Measurements from ENCODE around the gene TDRD3.

The TDRD3 gene

DNA sequence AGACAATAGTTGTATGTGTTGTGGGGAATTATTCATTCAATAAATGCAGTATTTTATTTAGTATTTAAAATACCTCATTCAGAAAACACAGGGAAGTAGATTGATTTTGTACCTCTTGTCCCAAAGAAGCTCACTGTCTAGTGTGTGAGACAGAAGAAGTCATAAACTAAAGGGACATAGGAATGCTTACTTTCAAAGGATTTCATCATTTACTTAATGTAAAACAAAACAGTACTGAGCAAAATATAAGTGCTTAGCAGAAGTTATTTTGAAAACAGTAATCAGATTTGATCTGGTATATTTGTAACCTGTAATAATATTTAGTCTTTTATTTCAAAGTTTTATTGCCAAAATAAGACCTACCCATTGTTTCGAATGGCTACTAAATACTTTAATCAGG lies 117.9 kb downstream of the TDRD3 start:
- no peak for DNase-seq (ENCODE audit: low read depth)
- no peak overlapping the region for H3K4me3 ChIP-seq (ENCODE audit: low read depth, low read length)
- TF ChIP-seq, protein P1, sequence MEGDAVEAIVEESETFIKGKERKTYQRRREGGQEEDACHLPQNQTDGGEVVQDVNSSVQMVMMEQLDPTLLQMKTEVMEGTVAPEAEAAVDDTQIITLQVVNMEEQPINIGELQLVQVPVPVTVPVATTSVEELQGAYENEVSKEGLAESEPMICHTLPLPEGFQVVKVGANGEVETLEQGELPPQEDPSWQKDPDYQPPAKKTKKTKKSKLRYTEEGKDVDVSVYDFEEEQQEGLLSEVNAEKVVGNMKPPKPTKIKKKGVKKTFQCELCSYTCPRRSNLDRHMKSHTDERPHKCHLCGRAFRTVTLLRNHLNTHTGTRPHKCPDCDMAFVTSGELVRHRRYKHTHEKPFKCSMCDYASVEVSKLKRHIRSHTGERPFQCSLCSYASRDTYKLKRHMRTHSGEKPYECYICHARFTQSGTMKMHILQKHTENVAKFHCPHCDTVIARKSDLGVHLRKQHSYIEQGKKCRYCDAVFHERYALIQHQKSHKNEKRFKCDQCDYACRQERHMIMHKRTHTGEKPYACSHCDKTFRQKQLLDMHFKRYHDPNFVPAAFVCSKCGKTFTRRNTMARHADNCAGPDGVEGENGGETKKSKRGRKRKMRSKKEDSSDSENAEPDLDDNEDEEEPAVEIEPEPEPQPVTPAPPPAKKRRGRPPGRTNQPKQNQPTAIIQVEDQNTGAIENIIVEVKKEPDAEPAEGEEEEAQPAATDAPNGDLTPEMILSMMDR (IDR thresholded peaks at IDR 0.05; ENCODE audit: control insufficient read depth, extremely low read depth, insufficient read depth), result no peak

DNA sequence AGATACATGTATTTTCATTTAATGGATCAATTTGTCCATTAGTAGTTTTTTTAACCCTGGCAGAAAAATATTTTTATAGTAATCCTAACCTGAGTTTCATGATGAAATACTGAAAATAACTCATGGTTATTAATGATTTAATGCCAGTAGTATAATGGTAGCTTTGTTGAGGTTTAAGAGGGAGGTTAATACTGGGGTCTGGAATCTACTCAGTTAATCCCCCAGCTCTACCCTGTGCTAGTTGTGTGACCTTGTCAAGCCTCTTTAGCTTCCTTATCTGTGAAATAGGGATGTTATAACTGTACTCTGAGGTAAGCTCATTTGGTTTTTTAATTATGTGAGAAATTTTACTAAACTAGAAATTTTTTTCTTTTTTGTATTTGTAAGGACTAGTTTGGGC lies 122.5 kb downstream of the TDRD3 start:
- DNase-seq (ENCODE audit: low read depth), result no peak
- H3K4me3 ChIP-seq (ENCODE audit: low read depth, low read length), result no peak overlapping the region
- TF ChIP-seq, protein P1 (IDR thresholded peaks at IDR 0.05; ENCODE audit: control insufficient read depth, extremely low read depth, insufficient read depth), result no peak

DNA sequence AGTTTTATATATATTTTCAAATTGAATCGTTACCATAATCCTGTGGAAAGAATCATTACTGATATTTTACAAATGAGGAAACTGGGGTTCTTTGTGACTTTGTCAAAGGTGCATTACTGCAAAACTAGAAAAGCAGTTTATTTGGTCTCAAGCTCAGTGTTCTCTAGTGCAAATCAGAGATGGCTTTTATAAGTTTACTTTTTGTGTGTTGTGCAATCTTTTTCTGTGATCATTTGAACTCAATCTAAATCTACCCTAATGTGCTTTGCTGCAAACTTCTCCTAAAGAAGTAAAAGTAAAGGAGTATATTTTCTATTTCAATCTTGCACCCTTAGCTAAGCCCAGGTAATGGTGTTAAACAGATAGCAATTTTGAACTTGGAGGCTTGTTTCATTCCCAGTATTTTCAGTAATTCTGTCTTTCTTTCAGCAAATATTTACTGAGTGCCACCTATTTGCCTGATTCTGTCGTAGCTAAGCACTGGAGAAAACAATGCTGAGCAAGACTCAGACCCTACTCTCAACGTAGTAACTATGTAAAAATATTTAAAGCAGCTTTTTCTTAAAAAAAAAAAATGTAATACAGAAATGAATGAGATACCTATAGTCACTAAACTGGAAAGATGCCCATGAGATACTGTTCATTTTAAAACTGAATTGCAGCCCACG lies 124.0 kb downstream of the TDRD3 start:
- H3K4me3 ChIP-seq (ENCODE audit: low read depth, low read length), result no peak overlapping the region
- no peak for DNase-seq (ENCODE audit: low read depth)
- TF ChIP-seq, protein P1 (IDR thresholded peaks at IDR 0.05; ENCODE audit: control insufficient read depth, extremely low read depth, insufficient read depth), result no peak

DNA sequence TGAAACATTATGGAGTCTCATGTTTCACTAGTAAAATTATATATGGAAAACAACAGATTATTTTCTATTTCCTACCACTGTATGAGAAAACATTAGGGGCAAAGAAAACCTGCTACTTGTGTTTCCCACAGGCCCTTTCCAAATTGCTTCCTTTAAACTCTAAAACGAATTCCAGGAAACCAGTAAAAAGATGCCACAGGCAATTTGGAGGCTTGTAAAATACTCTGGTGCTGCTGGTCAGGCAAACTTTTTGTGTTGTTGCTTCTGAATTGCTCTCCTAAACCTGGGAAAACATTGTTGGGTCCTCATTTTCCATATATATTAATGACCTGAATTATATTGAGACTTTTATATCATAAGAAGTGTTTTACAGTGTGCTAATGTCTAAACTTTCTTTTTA lies 141.5 kb downstream of the TDRD3 start:
- no peak overlapping the region for H3K4me3 ChIP-seq (ENCODE audit: low read depth, low read length)
- TF ChIP-seq, protein P1 (IDR thresholded peaks at IDR 0.05; ENCODE audit: control insufficient read depth, extremely low read depth, insufficient read depth), result no peak
- DNase-seq (ENCODE audit: low read depth), result no peak

DNA sequence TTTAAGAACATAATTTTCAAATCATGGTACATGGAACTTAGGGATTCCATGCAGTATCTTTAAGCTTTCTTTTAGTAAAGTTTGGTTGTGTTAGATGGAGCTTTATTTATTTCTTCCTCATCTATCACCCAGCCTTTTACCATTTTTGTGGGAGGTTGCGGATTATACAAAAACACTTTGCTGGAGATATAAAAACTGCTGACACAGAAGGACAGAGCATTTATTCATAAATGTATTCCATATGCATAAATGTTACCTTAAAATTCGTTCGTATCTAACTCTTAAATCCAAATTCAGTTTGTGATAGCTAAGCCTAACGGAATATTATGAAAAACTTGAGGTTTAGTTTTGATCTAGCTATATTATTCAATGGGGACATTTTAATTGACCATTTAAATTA lies 143.3 kb downstream of the TDRD3 start:
- TF ChIP-seq, protein P1 (IDR thresholded peaks at IDR 0.05; ENCODE audit: control insufficient read depth, extremely low read depth, insufficient read depth), result no peak
- no peak for DNase-seq (ENCODE audit: low read depth)
- H3K4me3 ChIP-seq (ENCODE audit: low read depth, low read length), result no peak overlapping the region

DNA sequence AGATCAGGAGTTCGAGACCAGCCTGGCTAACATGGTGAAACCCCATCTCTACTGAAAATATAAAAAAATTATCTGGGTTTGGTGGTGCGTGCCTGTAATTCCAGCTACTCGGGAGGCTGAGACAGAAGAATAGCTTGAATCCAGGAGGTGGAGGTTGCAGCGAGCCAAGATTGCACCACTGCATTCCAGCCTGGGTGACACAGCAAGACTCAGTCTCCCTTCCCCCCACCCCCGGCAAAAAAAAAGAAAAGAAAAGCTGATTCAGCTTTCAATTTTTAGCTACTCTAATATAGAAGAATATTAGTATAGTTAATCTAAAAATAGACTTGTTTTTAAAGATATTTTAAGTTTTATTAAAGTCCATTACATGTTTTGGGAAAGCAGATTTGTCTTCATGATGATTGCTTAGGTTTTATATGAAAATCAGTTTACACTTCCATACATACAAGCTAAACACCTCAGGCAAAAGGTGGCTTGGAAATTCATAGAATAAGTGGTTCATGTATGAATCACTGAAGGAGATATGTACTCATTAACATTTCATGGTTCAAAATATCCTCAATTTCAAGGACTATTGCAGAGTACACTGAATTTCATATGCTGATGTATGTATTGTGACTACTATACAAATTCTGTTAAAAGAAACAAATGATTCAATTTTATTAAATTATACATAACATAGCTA lies 165.2 kb downstream of the TDRD3 start:
- no peak overlapping the region for H3K4me3 ChIP-seq (ENCODE audit: low read depth, low read length)
- no peak for DNase-seq (ENCODE audit: low read depth)
- TF ChIP-seq, protein P1 (IDR thresholded peaks at IDR 0.05; ENCODE audit: control insufficient read depth, extremely low read depth, insufficient read depth), result no peak

Data from LNCaP clone FGC (cell line).